IMR-90 (cell line): ENCODE results near the gene PBLD. TPM values are rescaled to one million over a fixed set of nuclear protein-coding genes. Genes with fewer than 3 reads are reported as not detected.

Source experiments
- ATAC-seq: fragments of 200-7000 bp; cut with Tn5 transposase; 2 replicates; pipeline ENCODE4 v1.9.1; 2020; ENCODE audit warnings: low read depth, mild to moderate bottlenecking, moderate library complexity
- BruUV-seq: library from RNA; stranded (reverse); fragments of 400-500 nt; replicated peaks from 2 replicates; lab custom pipeline; 2021; lab: Mats Ljungman, UMichigan
- CTCF ChIA-PET: fragments of 300-600 bp; formaldehyde crosslinking; extraction: SDS; loops from one replicate; lab custom pipeline; 2021; ENCODE audit warnings: antibody characterized with exemption; lab: Yijun Ruan, JAX
- POLR2A ChIA-PET: fragments of 300-600 bp; sonication (Branson Sonifier 250); formaldehyde crosslinking; loops from one replicate; lab custom pipeline; 2022; ENCODE audit warnings: antibody characterized with exemption; ENCODE audit not compliant: unreplicated experiment; lab: Charles Lee
- DNase-seq: peaks from one replicate; pipeline ENCODE4 v3.0.0; 2013
- H2AFZ ChIP-seq: replicated peaks from 2 replicates; pipeline ENCODE3; 2013; ENCODE audit warnings: low read length, mild to moderate bottlenecking; ENCODE audit not compliant: poor library complexity
- H2AK5ac ChIP-seq: 2 replicates; pipeline ENCODE4 v1.6.1; 2013; ENCODE audit warnings: low read depth, low read length, inconsistent platforms
- H2AK9ac ChIP-seq: replicated peaks from 2 replicates; pipeline ENCODE3; 2013; ENCODE audit warnings: mild to moderate bottlenecking, low read depth, low read length, moderate library complexity; ENCODE audit not compliant: poor library complexity
- H2BK120ac ChIP-seq: 2 replicates; pipeline ENCODE4 v1.6.1; 2013; ENCODE audit warnings: low read depth, low read length, inconsistent platforms
- H2BK15ac ChIP-seq: 3 replicates; pipeline ENCODE4 v1.6.1; 2013; ENCODE audit warnings: low read depth, low read length, inconsistent platforms
- H2BK20ac ChIP-seq: 2 replicates; pipeline ENCODE4 v1.6.1; 2013; ENCODE audit warnings: low read depth, mild to moderate bottlenecking, inconsistent platforms, low read length, moderate library complexity
- H2BK5ac ChIP-seq: 2 replicates; pipeline ENCODE4 v1.6.1; 2013; ENCODE audit warnings: mild to moderate bottlenecking, low read depth, low read length, inconsistent platforms; ENCODE audit not compliant: poor library complexity, severe bottlenecking
- H3K14ac ChIP-seq: replicated peaks from 2 replicates; pipeline ENCODE4 v1.6.1; 2013; ENCODE audit warnings: low read depth, low read length, inconsistent platforms
- H3K18ac ChIP-seq: 2 replicates; pipeline ENCODE4 v1.6.1; 2013; ENCODE audit warnings: low read depth, low read length, control low read depth
- H3K23ac ChIP-seq: 2 replicates; pipeline ENCODE4 v1.6.1; 2013; ENCODE audit warnings: low read depth, low read length, inconsistent platforms
- H3K27ac ChIP-seq: 2 replicates; pipeline ENCODE4 v1.5.1; 2013; ENCODE audit warnings: mild to moderate bottlenecking, control low read depth, low read length; ENCODE audit not compliant: insufficient read depth
- H3K27me3 ChIP-seq: 2 replicates; pipeline ENCODE4 v1.6.1; 2013; ENCODE audit warnings: low read length; ENCODE audit not compliant: control insufficient read depth, insufficient read depth
- H3K36me3 ChIP-seq: 2 replicates; pipeline ENCODE4 v1.6.1; 2013; ENCODE audit warnings: low read length, mixed read lengths; ENCODE audit not compliant: control insufficient read depth, insufficient read depth
- H3K4ac ChIP-seq: 2 replicates; pipeline ENCODE4 v1.6.1; 2013; ENCODE audit warnings: low read depth, low read length, inconsistent platforms
- H3K4me1 ChIP-seq: 2 replicates; pipeline ENCODE4 v1.6.1; 2013; ENCODE audit warnings: low read length, mixed read lengths; ENCODE audit not compliant: control insufficient read depth, insufficient read depth
- H3K4me2 ChIP-seq: 2 replicates; pipeline ENCODE4 v1.6.1; 2013; ENCODE audit warnings: low read depth, mild to moderate bottlenecking, control low read depth, low read length, moderate library complexity
- H3K4me3 ChIP-seq: 2 replicates; pipeline ENCODE4 v1.5.1; 2013; ENCODE audit warnings: low read depth, mild to moderate bottlenecking, control low read depth, low read length, moderate library complexity; ENCODE audit not compliant: insufficient read depth
- H3K56ac ChIP-seq: 2 replicates; pipeline ENCODE4 v1.6.1; 2013; ENCODE audit warnings: low read length, inconsistent platforms; ENCODE audit not compliant: insufficient read depth; ENCODE audit errors: extremely low read depth
- H3K79me1 ChIP-seq, 2 experiments: 2 replicates each; pipeline ENCODE4 v1.6.1; 2013; ENCODE audit warnings: low read length in 2 of 2, inconsistent platforms in 1 of 2, low read depth in 1 of 2
- H3K9ac ChIP-seq: 2 replicates; pipeline ENCODE4 v1.6.1; 2013; ENCODE audit warnings: low read depth, low read length, control low read depth
- H3K9me1 ChIP-seq: 2 replicates; pipeline ENCODE4 v1.6.1; 2013; ENCODE audit warnings: low read length, inconsistent platforms; ENCODE audit not compliant: insufficient read depth
- H3K9me3 ChIP-seq: 2 replicates; pipeline ENCODE4 v1.6.1; 2013; ENCODE audit warnings: low read length; ENCODE audit not compliant: control insufficient read depth, insufficient read depth
- H4K20me1 ChIP-seq: 2 replicates; pipeline ENCODE4 v1.6.1; 2013; ENCODE audit warnings: low read length, inconsistent platforms; ENCODE audit not compliant: insufficient read depth
- H4K5ac ChIP-seq: 2 replicates; pipeline ENCODE4 v1.6.1; 2013; ENCODE audit warnings: mild to moderate bottlenecking, low read depth, low read length, control low read depth
- H4K8ac ChIP-seq, 2 experiments: 2 replicates each; pipeline ENCODE4 v1.6.1; 2013; ENCODE audit warnings: low read depth in 2 of 2, low read length in 2 of 2, control low read depth in 1 of 2, inconsistent platforms in 1 of 2
- H4K91ac ChIP-seq: 2 replicates; pipeline ENCODE4 v1.6.1; 2013; ENCODE audit warnings: low read depth, low read length, inconsistent platforms; ENCODE audit not compliant: insufficient read depth
- CHD1 ChIP-seq: IDR thresholded peaks from 2 replicates; pipeline ENCODE4 v1.6.1; 2012; ENCODE audit warnings: low read depth, low read length, improper control_type of control experiment
- CTCF ChIP-seq: conservative IDR thresholded peaks from 2 replicates; pipeline ENCODE4 v1.5.1; 2012; ENCODE audit warnings: mild to moderate bottlenecking, low read depth, low read length, improper control_type of control experiment
- FOS ChIP-seq: fragments of 150-350 bp; IDR thresholded peaks from 2 replicates; pipeline ENCODE4 v1.6.1; 2016; ENCODE audit warnings: low read depth, low read length
- POLR2A ChIP-seq: IDR thresholded peaks from 2 replicates; pipeline ENCODE4 v1.6.1; 2012; ENCODE audit warnings: mild to moderate bottlenecking, low read depth, low read length
- RFX5 ChIP-seq: IDR thresholded peaks from 2 replicates; pipeline ENCODE4 v1.8.0; 2012; ENCODE audit warnings: low read depth, mild to moderate bottlenecking, low read length, moderate library complexity
- WGBS, 2 experiments: methylation state at CpG; one replicate each; pipeline versions ENCODE4 v1.1.5 to v1.1.7; 2013; ENCODE audit warnings: missing lambda C conversion rate in 2 of 2; ENCODE audit not compliant: insufficient read length in 1 of 2; ENCODE audit errors: extremely low coverage in 2 of 2; 5-methylcytosine and 5-hydroxymethylcytosine counted together
- dilution Hi-C: fragments of 300-500 bp; cut with HindIII; formaldehyde crosslinking; loops from one replicate; pipeline ENCODE4 v1.14.3; 2018; ENCODE audit warnings: low sequenced_read_pairs; ENCODE audit not compliant: unreplicated experiment
- in situ Hi-C: fragments of 300-500 bp; cut with MboI; formaldehyde crosslinking; loops from 3 replicates; pipeline ENCODE4 v1.14.3; 2019; ENCODE audit warnings: low sequenced_read_pairs, inconsistent platforms, mixed read lengths
- intact Hi-C: fragments of 100-400 bp; cut with micrococcal nuclease; formaldehyde crosslinking; loops from 2 replicates; pipeline ENCODE4 v1.10.0; 2022
- polyA plus RNA-seq, 3 experiments: library from polyadenylated mRNA; depleted of rRNA; stranded (reverse); fragments of >200 nt; gene quantifications; 2 replicates each; pipeline ENCODE4 v1.2.3, GENCODE V29; 2012; ENCODE audit warnings: low replicate concordance in 1 of 3
- total RNA-seq: library from RNA; depleted of rRNA; stranded (reverse); fragments of >200 nt; gene quantifications from 2 replicates; pipeline ENCODE4 v1.2.3, GENCODE V29; 2012

The PBLD gene
- total and polyA plus RNA-seq, 2 of the 4 experiments (the other 2 are of a cell fraction) = 3.3 to 5.7 TPM

DNA sequence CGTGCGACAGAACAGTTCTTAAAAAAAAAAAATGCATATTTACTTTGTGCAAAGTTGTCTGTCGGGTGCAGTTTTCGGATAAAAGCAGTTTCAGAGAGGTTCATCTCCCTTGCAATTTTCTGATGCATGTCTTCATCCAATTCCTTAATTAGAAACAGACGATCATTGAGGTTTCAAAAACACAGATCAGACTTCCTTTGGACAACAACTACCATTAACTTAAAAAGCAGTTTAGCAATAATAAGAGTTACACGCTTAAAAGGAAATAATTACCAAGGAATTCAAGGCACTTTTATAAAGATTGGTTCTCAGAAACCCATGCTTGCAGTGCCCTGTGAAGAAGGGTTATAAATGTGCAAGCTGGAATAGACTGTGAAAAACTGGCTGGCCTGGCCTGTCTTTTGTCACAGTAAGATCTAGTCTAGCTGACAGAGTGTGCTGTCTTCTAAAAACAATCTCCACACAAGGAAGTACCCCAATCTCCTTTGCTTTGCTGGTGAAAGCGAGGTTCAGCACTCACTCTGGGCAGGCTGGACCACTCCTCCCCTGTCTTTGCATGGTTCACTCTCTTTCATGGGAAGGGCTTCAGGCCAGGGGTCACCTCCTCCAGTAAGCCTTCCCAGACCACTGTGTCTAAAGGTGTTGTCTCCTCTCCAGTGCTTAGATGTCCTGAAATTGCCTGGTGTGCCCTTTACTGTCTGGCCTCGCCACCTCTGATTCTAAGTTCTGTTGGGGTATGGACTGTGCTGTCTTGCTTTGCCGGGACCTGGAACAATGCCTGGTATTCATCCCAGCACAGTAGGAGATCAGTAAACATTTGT is 35.7 kb downstream of the PBLD start:
- DNase-seq = no peak
- no peak overlapping the region for H4K8ac ChIP-seq
- in situ Hi-C loops = loop anchor here (5.0 to 25.0 kb wide), 2 partner anchors 80 to 435 kb away; no protein-coding TSS in a partner anchor
- H3K9ac ChIP-seq = no peak overlapping the region
- H3K27me3 ChIP-seq = no peaks in the 10 kb centered on the region
- H3K4ac ChIP-seq = no peak overlapping the region
- no peak overlapping the region for H2BK20ac ChIP-seq
- H2AK9ac ChIP-seq = no peak overlapping the region
- no peak overlapping the region for H3K27ac ChIP-seq
- no peak overlapping the region for H2BK15ac ChIP-seq
- H2AFZ ChIP-seq = peak overlapping the region; percentile 16
- no peak overlapping the region for H4K91ac ChIP-seq
- WGBS, 2 experiments = 60% methylated on average over 4 of the region's 9 CpGs; no CpG with 5 or more reads in 1 of the 2 experiments
- no peak overlapping the region for H3K4me3 ChIP-seq
- peak; percentile 21 for ATAC-seq
- intact Hi-C loops = no loop called here
- H3K36me3 ChIP-seq = no peaks in the 10 kb centered on the region
- no peaks in the 10 kb centered on the region for H3K79me1 ChIP-seq
- peak overlapping the region; percentile 53; the same call in 1 of the 2 replicates for H4K5ac ChIP-seq
- no peak overlapping the region for H3K23ac ChIP-seq
- ChIA-PET CTCF (interaction anchor here (0.6 kb wide), 1 partner anchor 554 kb away, joined by 3 read pairs; no protein-coding TSS in a partner anchor), POLR2A (no interaction called here)
- dilution Hi-C loops = no loop called here
- H2BK120ac ChIP-seq = no peak overlapping the region
- H3K9me1 ChIP-seq = no peaks in the 10 kb centered on the region
- no peak overlapping the region for H3K56ac ChIP-seq
- H3K9me3 ChIP-seq = no peaks in the 10 kb centered on the region
- H3K18ac ChIP-seq = 0 out of 2 replicates have a peak overlapping the region, but pooled peaks have one; percentile 29
- TF ChIP-seq FOS (no peak), RFX5 (no peak), CTCF (no peak), CHD1 (no peak), POLR2A (no peak)
- no peaks in the 10 kb centered on the region for H4K20me1 ChIP-seq
- H3K14ac ChIP-seq = no peak overlapping the region
- H2AK5ac ChIP-seq = no peak overlapping the region
- H2BK5ac ChIP-seq = no peak overlapping the region
- BruUV-seq = no TSS peak
- no peak overlapping the region for H3K4me2 ChIP-seq
- peaks cover 4% of the 10 kb centered on the region; the same call in 1 of the 2 replicates for H3K4me1 ChIP-seq
